Pons (tissue), 1 donor: ENCODE data around the gene CRYBB1.
A peak's percentile ranks its signal among the peaks of the same experiment; 100 is the strongest.
"Not testable (repeated sequence)": the region's sequence is repeated elsewhere in the genome, so short reads cannot be mapped to it uniquely, and the experiment has no call there.

Experiments
- DNase-seq: peaks from one replicate; pipeline ENCODE4 v3.0.0-alpha.2; 2016; ENCODE audit warnings: low spot score

Gene CRYBB1

DNA sequence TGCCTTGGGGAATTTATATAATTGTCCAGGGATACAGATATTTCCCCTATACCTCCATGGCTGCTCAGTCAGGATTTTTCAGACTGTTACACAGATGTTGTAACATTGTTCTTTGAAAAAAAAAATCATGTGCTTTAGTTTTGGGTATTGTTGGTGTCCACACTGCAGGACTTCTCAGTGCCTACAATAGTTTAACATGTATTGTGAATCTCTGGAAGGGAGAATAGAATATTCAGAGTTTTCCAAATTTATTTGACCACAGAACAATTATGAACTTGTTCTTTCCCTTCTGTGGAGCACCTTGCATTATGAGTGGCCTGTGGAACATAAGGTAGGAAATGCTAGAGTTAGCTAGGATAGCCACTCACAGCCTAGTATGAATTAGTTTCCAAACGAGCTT is 18.5 kb upstream of the CRYBB1 start:
- DNase-seq: no peak

DNA sequence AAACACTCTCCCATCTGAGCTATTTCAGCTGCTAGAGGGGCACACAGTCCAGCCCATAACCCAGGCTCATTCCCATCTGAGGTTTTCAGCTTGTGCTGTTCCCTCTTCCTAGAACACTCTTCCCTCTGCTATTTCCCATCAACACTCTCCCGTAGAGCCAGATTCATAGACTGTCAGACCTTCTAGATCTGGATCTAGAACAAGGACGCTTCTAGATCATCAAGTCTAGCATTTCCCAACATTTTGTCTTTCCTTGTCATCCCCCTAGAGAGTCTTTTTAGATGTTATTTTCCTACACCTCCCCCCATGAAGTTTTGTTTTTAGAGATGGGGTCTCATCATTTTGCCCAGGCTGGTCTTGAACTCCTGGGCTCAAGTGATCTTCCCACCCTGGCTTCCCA is 17.3 kb upstream of the CRYBB1 start:
- no peak for DNase-seq

DNA sequence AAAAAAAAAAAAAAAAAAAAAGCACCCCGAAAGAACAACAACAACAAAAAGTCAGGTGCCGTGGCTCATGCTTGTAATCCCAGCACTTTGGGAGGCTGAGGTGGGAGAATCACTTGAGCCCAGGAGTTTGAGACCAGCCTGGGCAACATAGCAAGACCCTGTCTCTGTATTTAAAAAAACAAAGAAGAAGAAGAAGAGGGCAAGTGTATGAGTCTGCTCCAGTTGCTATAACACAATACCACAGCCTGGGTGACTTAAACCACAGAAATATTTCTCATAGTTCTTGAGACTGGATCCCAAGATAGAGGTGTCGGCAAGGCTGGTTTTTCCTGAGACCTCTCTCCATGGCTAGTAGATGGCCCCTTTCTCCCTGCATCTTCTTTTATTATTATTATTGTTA is 16.4 kb upstream of the CRYBB1 start:
- no peak for DNase-seq

GRCh38 chr22:26632422-26633155 is 14.8 kb upstream of the CRYBB1 start:
- no peak for DNase-seq

DNA sequence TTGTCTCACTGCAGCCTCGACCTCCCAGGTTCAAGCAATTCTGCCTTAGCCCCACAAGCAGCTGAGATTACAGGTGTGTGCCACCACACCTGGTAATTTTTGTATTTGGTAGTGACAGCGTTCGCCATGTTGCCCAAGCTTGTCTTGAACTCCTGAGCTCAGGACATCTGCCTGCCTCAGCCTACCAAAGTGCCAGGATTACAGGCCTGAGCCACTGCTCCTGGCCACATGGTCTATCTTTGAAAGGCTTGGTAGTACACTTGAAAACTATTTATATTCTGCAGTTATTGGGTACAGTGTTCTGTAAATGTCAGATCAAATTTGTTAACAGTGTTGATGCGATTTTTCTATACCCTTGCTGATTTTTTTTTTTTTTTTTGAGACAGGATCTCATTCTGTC is 13.5 kb upstream of the CRYBB1 start:
- no peak for DNase-seq

GRCh38 chr22:26629988-26630761 is 12.3 kb upstream of the CRYBB1 start:
- no peak for DNase-seq

GRCh38 chr22:26624803-26625202 is 7.0 kb upstream of the CRYBB1 start:
- DNase-seq: no peak

DNA sequence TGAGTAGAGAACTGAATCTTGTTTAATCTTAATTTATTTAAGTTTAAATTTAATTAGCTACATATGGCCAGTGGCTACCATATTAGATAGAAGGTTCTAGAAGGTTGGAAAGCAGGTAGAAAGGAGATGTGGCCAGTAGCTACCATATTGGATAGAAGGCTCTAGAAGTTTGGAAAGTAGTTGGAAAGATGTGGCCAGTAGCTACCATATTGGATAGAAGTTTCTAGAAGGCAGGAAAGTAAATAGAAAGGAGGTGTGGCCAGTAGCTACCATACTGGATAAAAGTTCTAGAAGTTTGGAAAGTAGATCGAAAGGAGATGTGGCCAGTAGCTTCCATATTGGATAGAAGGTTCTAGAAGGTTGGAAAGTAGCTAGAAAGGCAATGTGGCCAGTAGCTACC is 6.2 kb upstream of the CRYBB1 start:
- no peak for DNase-seq

DNA sequence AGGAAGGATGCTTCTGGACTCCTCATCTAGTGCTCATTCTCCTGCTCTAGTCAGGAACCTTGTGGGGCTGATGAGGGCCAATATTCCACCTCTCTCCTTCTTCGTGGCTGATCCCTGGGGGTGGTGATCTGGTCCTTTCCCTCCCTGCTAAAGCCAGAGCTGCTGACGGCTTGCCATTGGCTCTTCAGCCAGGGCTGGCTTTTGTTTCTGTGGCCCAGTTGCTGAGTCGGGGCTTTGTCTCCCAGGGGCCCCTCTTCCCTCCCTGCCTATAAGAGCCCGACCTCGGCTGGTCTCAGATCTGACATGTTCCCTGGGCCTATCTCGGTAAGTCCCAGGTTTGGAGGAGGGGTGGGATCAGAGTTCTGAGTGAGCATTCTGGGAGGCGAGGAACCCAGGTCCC is 3.8 kb upstream of the CRYBB1 start, which contains the start of gene CRYBA4:
Gene CRYBA4 (plus strand): TSS at position 301 of the 400 bp plus-strand sequence. CDS start 634 bp downstream, outside the sequence.
- no peak for DNase-seq

- no peak for DNase-seq
Measured at GRCh38 chr22:26620197-26620596, 2.4 kb upstream of the CRYBB1 start.

DNA sequence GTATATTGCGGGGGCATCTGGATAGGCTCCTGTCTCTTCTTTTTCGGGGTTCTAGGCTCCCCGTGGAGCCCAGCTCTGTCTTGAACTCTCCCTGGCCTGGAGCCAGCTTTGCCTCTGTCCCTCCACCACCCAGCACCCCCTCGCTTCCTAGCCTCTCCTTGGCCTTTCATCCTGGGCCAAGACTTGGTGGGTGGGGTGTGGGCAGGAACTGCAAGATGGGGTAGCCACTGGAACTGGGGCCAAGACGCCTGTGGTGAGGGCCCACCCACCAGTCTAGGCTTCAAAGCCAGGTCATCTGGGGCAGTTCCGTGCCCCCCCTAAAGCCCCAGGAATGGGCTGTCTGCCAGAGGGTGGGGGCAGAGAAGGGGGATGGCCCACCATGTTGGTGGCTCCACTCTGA is 1.7 kb upstream of the CRYBB1 start:
- no peak for DNase-seq

GRCh38 chr22:26618455-26618854 is 628 bp upstream of the CRYBB1 start:
- no peak for DNase-seq

DNA sequence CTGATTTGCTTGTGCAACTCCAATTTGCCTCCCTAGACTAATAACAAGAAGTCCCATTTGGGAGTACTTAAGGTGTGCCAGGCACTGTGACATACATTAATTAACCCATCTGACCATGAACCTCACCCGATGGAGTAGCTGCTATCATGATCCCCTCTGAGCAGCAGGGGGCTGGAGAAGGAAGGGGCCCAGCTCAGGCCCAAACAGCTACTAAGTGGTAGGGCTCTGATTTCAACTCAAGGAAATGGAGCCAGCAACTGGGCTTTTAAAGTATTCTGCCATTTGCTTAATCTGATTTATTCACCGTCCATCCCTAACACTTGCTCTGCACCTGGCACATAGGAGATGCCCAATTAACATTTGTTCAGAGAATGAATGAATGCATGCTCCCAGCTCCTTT is 1.2 kb downstream of the CRYBB1 start:
- DNase-seq: no peak

GRCh38 chr22:26615830-26616435 is 1.9 kb downstream of the CRYBB1 start:
- no peak for DNase-seq

DNA sequence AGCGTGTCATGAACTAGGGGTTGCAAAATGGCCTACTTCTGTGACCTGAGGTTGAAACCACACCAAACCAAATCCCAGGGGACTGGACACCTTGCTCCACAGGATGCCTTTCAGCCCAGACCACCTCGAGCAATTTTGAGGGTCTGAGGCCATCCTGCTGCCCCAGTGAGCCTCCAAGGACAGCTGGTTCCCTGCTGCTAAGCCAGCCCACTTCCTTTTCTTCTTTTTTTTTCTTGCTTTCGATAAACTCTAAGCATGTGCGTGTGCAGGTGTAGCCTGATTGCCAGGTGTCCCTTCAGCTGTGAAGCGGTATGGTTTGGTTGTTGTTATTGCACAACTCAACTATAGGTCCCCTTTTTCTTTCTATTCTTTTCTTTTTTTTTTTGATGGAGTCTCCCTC is 2.7 kb downstream of the CRYBB1 start:
- DNase-seq: no peak

DNA sequence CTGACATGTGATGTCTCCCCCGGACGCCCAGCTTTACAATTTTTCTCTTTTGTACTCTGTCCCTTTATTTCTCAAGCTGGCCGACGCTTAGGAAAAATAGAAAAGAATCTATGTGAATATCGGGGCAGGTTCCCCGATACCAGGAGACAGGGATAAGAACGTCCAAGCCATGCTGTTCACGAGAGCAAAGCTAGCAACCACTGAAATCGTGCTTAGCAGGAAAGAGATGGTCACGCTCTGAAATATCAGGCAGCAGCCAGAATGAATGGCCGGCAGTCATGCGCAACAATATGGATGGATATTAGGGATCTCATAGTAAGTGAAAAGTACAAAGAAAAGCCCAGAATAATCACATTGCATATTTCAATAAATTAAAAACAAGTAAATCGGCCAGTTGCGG is 3.5 kb downstream of the CRYBB1 start:
- no peak for DNase-seq

- not testable (repeated sequence) for DNase-seq
Measured at GRCh38 chr22:26613753-26614152, 4.1 kb downstream of the CRYBB1 start.

GRCh38 chr22:26612652-26613051 is 5.2 kb downstream of the CRYBB1 start:
- no peak for DNase-seq

DNA sequence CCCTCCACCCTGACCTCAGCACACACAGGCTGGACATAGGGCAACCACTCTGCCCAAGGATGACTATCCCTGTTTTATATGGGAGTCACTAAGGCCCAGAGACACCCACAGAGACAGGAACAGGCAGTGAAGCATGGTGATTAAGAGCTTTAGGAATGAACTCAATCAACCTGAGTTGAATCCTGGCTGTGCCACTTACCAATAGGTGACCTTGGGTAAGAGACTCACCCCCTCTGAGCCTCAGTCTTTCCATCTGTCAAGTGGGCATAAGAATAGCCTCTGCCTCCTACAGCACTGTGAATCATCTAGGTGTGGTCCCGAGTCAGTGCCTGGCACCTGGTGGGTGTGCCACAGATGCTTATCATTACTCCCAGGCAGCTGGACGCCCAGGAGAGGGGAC is 6.8 kb downstream of the CRYBB1 start:
- no peak for DNase-seq

DNA sequence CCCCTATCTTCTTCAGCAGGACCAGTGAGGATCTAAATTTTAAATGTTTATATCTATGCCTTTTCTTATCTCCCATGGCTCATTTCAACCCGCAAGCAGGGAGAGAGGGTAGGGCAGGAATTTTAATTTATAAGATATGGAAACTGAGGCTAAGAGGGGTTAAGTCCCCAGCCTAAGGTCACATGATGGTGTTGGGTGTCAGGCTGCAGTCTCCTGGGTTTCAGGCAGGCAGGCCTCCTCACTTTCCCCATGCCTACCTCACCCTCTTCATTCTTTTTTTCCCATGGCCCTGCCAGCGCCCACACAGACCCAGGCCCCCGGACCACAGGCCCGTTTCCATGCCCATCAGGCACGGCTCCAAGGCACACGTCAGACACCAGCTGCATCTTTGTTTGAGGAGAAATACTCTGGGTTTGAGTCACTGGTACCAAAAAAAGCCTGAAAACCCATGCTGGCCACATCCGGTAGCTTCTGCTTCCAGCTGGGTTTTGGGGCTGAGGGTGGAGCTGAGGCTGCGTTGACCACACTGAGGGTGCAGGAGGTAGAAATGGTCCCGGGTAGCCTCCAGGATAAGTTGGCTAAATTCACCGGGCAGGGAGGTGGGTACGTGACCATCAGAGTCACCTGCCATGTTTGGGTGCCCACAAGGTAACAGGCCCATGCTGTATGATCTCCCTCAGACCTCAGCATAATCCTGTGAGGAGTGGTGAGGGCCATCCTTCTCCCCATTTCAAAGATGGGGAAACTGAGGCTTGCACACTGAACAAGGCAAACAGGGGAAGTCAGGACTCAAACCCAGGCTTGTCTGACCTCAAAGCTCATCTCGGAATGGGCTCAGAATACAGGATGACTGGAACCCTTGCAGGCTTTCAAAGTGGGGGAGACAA is 7.5 kb downstream of the CRYBB1 start:
- DNase-seq: peak; percentile 59

DNA sequence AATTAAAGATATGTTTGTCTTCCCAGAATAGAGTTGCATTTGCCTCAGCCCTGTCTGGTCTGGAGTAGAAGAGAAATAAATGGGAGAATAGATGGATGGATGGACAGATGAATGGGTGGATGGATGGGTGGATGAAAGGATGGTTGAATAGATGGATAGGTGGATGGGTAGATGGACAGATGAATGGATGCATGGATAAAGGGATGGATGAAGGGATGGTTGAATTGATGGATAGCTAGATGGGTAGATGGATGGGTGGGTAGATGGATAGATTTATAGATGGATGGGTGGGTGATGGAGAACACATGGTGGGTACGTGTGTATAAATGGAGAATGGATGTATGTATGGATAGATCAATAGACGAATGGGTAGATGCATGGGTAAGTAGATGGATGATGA is 8.5 kb downstream of the CRYBB1 start:
- DNase-seq: no peak

- DNase-seq: no peak
Measured at GRCh38 chr22:26608129-26608528, 9.7 kb downstream of the CRYBB1 start.
